CD4-positive, alpha-beta T cell (primary cell): ENCODE measurements around the gene PRPF8. TPM values are rescaled to one million over a fixed set of nuclear protein-coding genes. Genes with fewer than 3 reads are reported as not detected.

Experiments
- ATAC-seq: fragments of 200-7000 bp; cut with Tn5 transposase; one replicate; pipeline ENCODE4 v1.10.0; 2022; ENCODE audit warnings: mild to moderate bottlenecking; ENCODE audit not compliant: poor library complexity
- CTCF ChIA-PET: fragments of 350-600 bp; sonication (Branson Sonifier 250); formaldehyde crosslinking; loops from one replicate; lab custom pipeline; 2021; ENCODE audit warnings: antibody characterized with exemption, inconsistent platforms; lab: Charles Lee
- POLR2A ChIA-PET: fragments of 350-600 bp; sonication (Branson Sonifier 250); formaldehyde crosslinking; loops from one replicate; lab custom pipeline; 2021; ENCODE audit warnings: antibody characterized with exemption, inconsistent platforms; lab: Charles Lee
- DNase-seq, 14 experiments: peaks; one replicate each; pipeline ENCODE4 v3.0.0-alpha.2; 2013 to 2020; ENCODE audit warnings: mixed read lengths in 2 of 14
- H3K27ac ChIP-seq, 2 donors: one replicate each; pipeline versions ENCODE4 v1.5.1 to v1.7.0; 2013; ENCODE audit warnings: low read length in 2 of 2, low read depth in 1 of 2, mild to moderate bottlenecking in 1 of 2
- H3K27me3 ChIP-seq, 2 experiments: 1 replicate in 1 of 2; 2 replicates in 1 of 2; pipeline versions ENCODE4 v1.6.1 to v1.7.0; 2013; ENCODE audit warnings: low read length in 2 of 2, control low read depth in 1 of 2, mild to moderate bottlenecking in 1 of 2, moderate library complexity in 1 of 2; ENCODE audit not compliant: insufficient read depth in 2 of 2, control insufficient read depth in 1 of 2
- H3K36me3 ChIP-seq: one replicate; pipeline ENCODE4 v1.6.1; 2013; ENCODE audit warnings: low read length, control low read depth; ENCODE audit not compliant: insufficient read depth
- H3K4me1 ChIP-seq: one replicate; pipeline ENCODE4 v1.6.1; 2013; ENCODE audit warnings: low read length, control low read depth; ENCODE audit not compliant: insufficient read depth
- H3K4me3 ChIP-seq: one replicate; pipeline ENCODE4 v1.5.1; 2013; ENCODE audit warnings: mild to moderate bottlenecking, low read length, moderate library complexity
- H3K9me3 ChIP-seq, 2 experiments: 1 replicate in 1 of 2; 2 replicates in 1 of 2; pipeline versions ENCODE4 v1.6.1 to v1.7.0; 2013; ENCODE audit warnings: low read length in 2 of 2, mild to moderate bottlenecking in 2 of 2, control low read depth in 1 of 2, moderate library complexity in 1 of 2; ENCODE audit not compliant: control insufficient read depth in 1 of 2, insufficient read depth in 1 of 2
- H3K27ac Mint-ChIP-seq: one replicate; pipeline ENCODE4 v1.8.0; 2020; ENCODE audit warnings: mixed read lengths
- H3K27me3 Mint-ChIP-seq: one replicate; pipeline ENCODE4 v1.8.0; 2021; ENCODE audit warnings: mixed read lengths
- H3K36me3 Mint-ChIP-seq: one replicate; pipeline ENCODE4 v1.8.0; 2021; ENCODE audit warnings: low read depth, mixed read lengths
- H3K4me1 Mint-ChIP-seq: one replicate; pipeline ENCODE4 v1.8.0; 2021; ENCODE audit warnings: low read depth, mixed read lengths
- H3K4me3 Mint-ChIP-seq: one replicate; pipeline ENCODE4 v1.8.0; 2020; ENCODE audit warnings: mild to moderate bottlenecking, mixed read lengths
- H3K9me3 Mint-ChIP-seq: one replicate; pipeline ENCODE4 v1.8.0; 2020; ENCODE audit warnings: mixed read lengths
- CTCF ChIP-seq: fragments of 200-600 bp; IDR thresholded peaks from one replicate; pipeline ENCODE4 v1.8.0; 2022; ENCODE audit warnings: antibody characterized with exemption, mild to moderate bottlenecking
- intact Hi-C, 2 experiments: fragments of 100-400 bp; cut with DNase I in 1 of 2; cut with micrococcal nuclease in 1 of 2; formaldehyde crosslinking; loops; one replicate each; pipeline versions ENCODE4 v1.15.1 to v1.9.0; 2023 to 2025; cut with DNase I, micrococcal nuclease
- total RNA-seq, 174 experiments: library from RNA in 2 of 174; stranded (reverse) in 2 of 174; gene quantifications; one replicate each; pipeline ENCODE4 v1.2.3 and lab custom pipeline; 2021 to 2026

The PRPF8 gene
- total RNA-seq, 2 experiments from 2014 or later: 550 to 572 TPM

DNA sequence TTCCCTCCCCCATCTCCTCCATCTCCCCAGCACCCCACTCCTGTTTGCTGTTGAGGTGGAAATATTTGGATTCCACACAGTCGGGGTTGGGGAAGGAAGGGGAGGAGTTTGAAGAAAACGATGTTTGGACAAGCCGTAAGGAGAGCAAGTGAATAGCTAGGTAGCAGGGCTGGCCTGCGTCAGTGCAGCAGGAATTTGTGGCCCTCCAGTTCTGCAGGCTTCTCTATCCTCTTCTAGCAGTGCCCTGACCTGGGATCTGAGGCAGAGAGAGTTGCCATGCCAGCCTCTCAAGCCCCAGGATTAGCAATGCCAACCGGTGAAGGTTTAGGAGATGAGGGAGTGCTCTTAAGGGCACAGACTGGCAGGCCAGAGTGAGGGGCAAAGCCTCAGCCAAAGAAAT, 13.0 kb upstream of the PRPF8 start:
- CTCF ChIA-PET: no interaction called here
- POLR2A ChIA-PET: no interaction called here

GRCh38 chr17:1695365-1695764, 10.7 kb upstream of the PRPF8 start:
- no peaks in the 10 kb centered on the region for H3K9me3 Mint-ChIP-seq
- DNase-seq: no peak
- intact Hi-C loops: no loop called here
- TF ChIP-seq CTCF: no peak
- no peaks in the 10 kb centered on the region for H3K4me1 Mint-ChIP-seq
- no peak overlapping the region for H3K4me3 Mint-ChIP-seq
- POLR2A ChIA-PET: no interaction called here
- H3K27me3 ChIP-seq: no peaks in the 10 kb centered on the region
- H3K27me3 Mint-ChIP-seq: no peaks in the 10 kb centered on the region
- CTCF ChIA-PET: no interaction called here
- no peak for ATAC-seq
- H3K36me3 Mint-ChIP-seq: no peaks in the 10 kb centered on the region
- H3K4me1 ChIP-seq: no peaks in the 10 kb centered on the region
- H3K9me3 ChIP-seq: peaks cover 0 to 4% of the 10 kb centered on the region in 2 experiments
- no peak overlapping the region for H3K4me3 ChIP-seq
- H3K27ac ChIP-seq: no peak overlapping the region
- H3K27ac Mint-ChIP-seq: no peak overlapping the region
- H3K36me3 ChIP-seq: no peaks in the 10 kb centered on the region

More for the DNA sequence above, 13.0 kb upstream of the PRPF8 start:
- Histone ChIP-seq H3K4me1 (no peaks in the 10 kb centered on the region), H3K36me3 (no peaks in the 10 kb centered on the region), H3K9me3 (peaks cover 0 to 4% of the 10 kb centered on the region in 2 experiments), H3K27ac (no peak overlapping the region), H3K4me3 (no peak overlapping the region), H3K27me3 (no peaks in the 10 kb centered on the region)
- Mint-ChIP-seq H3K9me3 (no peaks in the 10 kb centered on the region), H3K27me3 (no peaks in the 10 kb centered on the region), H3K4me1 (no peaks in the 10 kb centered on the region), H3K36me3 (no peaks in the 10 kb centered on the region), H3K27ac (no peak overlapping the region), H3K4me3 (no peak overlapping the region)
- DNase-seq (no peak), ATAC-seq (no peak)
- intact Hi-C loops: no loop called here
- TF ChIP-seq CTCF: no peak

DNA sequence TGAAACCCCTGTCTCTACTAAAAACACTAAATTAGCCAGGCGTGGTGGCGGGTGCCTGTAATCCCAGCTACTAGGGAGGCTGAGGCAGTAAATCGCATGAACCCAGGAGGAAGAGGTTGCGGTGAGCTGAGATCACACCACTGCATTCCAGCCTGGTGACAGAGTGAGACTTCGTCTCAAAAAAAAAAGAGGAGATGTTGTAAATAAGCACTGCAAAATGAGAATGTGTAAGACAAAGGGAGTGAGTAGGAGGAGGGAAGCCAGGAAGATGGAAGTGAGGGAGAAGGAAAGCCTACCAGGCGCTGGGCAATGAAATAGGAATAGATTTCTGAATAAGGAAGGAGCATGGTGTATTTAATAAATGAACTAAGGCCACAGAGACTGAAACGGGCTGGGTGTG, 8.7 kb upstream of the PRPF8 start:
- Histone ChIP-seq H3K27me3 (no peaks in the 10 kb centered on the region), H3K4me3 (no peak overlapping the region), H3K4me1 (no peaks in the 10 kb centered on the region), H3K36me3 (no peaks in the 10 kb centered on the region), H3K9me3 (peaks cover 0 to 4% of the 10 kb centered on the region in 2 experiments), H3K27ac (no peak overlapping the region)
- Mint-ChIP-seq H3K36me3 (no peaks in the 10 kb centered on the region), H3K4me1 (no peaks in the 10 kb centered on the region), H3K4me3 (no peak overlapping the region), H3K27me3 (no peaks in the 10 kb centered on the region), H3K27ac (no peak overlapping the region), H3K9me3 (no peaks in the 10 kb centered on the region)
- ATAC-seq: no peak
- ChIA-PET CTCF (no interaction called here), POLR2A (no interaction called here)
- DNase-seq: no peak
- TF ChIP-seq CTCF: no peak
- intact Hi-C loops: no loop called here
